ENCODE results near the gene ZMYM3.

DNA sequence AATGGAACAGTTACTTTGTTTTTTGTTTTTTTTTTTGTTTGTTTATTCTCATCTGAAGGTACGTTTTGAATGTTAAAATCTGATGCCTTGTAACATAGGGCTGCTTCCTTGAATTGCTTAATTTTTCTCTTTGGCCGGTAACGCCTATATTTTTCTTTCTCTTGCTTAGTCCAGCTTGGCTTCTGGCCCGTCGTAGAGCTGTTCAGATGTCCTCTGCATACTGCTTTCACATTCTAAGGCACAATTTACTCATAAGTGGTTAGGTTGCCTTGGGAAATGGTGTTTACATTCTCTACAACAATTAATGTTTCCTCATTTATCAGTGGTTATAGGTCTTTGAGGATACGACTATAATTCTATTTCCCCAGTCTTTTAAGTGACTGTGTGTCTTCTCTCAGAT is 37.4 kb upstream of the ZMYM3 start:
- TF ChIP-seq, protein P1, sequence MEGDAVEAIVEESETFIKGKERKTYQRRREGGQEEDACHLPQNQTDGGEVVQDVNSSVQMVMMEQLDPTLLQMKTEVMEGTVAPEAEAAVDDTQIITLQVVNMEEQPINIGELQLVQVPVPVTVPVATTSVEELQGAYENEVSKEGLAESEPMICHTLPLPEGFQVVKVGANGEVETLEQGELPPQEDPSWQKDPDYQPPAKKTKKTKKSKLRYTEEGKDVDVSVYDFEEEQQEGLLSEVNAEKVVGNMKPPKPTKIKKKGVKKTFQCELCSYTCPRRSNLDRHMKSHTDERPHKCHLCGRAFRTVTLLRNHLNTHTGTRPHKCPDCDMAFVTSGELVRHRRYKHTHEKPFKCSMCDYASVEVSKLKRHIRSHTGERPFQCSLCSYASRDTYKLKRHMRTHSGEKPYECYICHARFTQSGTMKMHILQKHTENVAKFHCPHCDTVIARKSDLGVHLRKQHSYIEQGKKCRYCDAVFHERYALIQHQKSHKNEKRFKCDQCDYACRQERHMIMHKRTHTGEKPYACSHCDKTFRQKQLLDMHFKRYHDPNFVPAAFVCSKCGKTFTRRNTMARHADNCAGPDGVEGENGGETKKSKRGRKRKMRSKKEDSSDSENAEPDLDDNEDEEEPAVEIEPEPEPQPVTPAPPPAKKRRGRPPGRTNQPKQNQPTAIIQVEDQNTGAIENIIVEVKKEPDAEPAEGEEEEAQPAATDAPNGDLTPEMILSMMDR (IDR thresholded peaks at IDR 0.05) = no peak
- TF ChIP-seq POLR2A (IDR thresholded peaks at IDR 0.05) = no peak

Measured in adrenal gland (tissue), 5 donors.